Thyroid gland (tissue), 4 donors: Measurements from ENCODE around the gene FAM200B. TPM values are rescaled to one million over a fixed set of nuclear protein-coding genes. Genes with fewer than 3 reads are reported as not detected.

Experiments used
- DNase-seq, 2 donors: peaks; one replicate each; pipeline ENCODE4 v3.0.0-alpha.2; 2019
- H3K27ac ChIP-seq, 3 donors: fragments of 200-600 bp; sonication (generic); 1 replicate in 2 of 3; 2 replicates in 1 of 3; pipeline ENCODE4 v1.5.1; 2016 to 2019; ENCODE audit warnings: mild to moderate bottlenecking in 1 of 3, moderate library complexity in 1 of 3
- H3K27me3 ChIP-seq: fragments of 200-600 bp; sonication (generic); one replicate; pipeline ENCODE4 v1.5.1; 2019
- H3K36me3 ChIP-seq, 2 donors: fragments of 200-600 bp; sonication (generic); one replicate each; pipeline ENCODE4 v1.5.1; 2016 to 2019
- H3K4me1 ChIP-seq, 2 donors: fragments of 200-600 bp; sonication (generic); one replicate each; pipeline ENCODE4 v1.5.1; 2017 to 2019
- H3K4me3 ChIP-seq, 3 donors: fragments of 200-600 bp; sonication (generic); replicated peaks in 1 of 3; 1 replicate in 2 of 3; 2 replicates in 1 of 3; pipeline ENCODE4 v1.5.1; 2016; ENCODE audit warnings: mild to moderate bottlenecking in 1 of 3
- H3K9me3 ChIP-seq: fragments of 200-600 bp; sonication (generic); one replicate; pipeline ENCODE4 v1.5.1; 2017
- CTCF ChIP-seq, 6 experiments: fragments of 200-600 bp in 3 of 6; fragments of 450-650 bp in 3 of 6; sonication (generic) in 3 of 6; IDR thresholded peaks; one replicate each; pipeline ENCODE4 v1.5.1; 2016 to 2019; ENCODE audit warnings: antibody characterized with exemption in 6 of 6, mild to moderate bottlenecking in 2 of 6, inconsistent platforms in 1 of 6, moderate library complexity in 1 of 6
- POLR2A ChIP-seq, 2 donors: fragments of 450-650 bp; IDR thresholded peaks; one replicate each; pipeline ENCODE4 v1.6.1; 2017; ENCODE audit warnings: antibody characterized with exemption in 2 of 2, mild to moderate bottlenecking in 2 of 2, moderate library complexity in 1 of 2
- WGBS, 2 donors: methylation state at CpG; one replicate each; pipeline ENCODE4 v1.1.5; 2017; 5-methylcytosine and 5-hydroxymethylcytosine counted together
- intact Hi-C: fragments of 100-400 bp; cut with DNase I; formaldehyde crosslinking; loops from one replicate; pipeline ENCODE4 v1.15.1; 2023
- total RNA-seq, 4 donors: library from RNA; depleted of rRNA; stranded (reverse); fragments of >200 nt; gene quantifications; one replicate each; pipeline ENCODE4 v1.2.3, GENCODE V29; 2016

The FAM200B gene
- total RNA-seq, 4 donors from 2014 or later = 62.4 to 85.6 (median 73.2) TPM

DNA sequence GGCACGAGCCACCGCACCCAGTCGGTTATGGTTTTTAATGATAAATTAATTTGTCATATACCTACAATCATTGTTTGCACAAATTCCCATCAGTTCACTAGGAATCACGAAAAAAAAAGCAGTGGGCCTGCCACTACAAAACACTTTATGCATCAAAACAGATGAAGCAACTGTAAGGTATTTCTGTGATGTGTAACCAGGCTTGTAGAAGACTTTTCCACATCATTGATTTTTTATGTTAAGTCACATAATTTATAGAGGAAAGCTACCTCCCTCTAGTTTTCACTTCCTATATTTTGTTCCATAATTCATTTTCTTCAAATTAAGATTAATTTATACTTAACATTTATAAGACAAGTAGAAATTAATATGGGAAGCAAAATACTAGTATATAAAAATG, 6.7 kb upstream of the FAM200B start:
- H3K4me1 ChIP-seq = no peaks in the 10 kb centered on the region
- no peak overlapping the region for H3K4me3 ChIP-seq
- TF ChIP-seq POLR2A (IDR thresholded peaks at IDR 0.05) (no peak), CTCF (IDR thresholded peaks at IDR 0.05) (no peak)
- no peaks in the 10 kb centered on the region for H3K36me3 ChIP-seq
- H3K27me3 ChIP-seq = no peaks in the 10 kb centered on the region
- no peak overlapping the region for H3K27ac ChIP-seq
- 94 to 96% methylated on average over 4 of the region's 4 CpGs for WGBS, 2 donors
- no peaks in the 10 kb centered on the region for H3K9me3 ChIP-seq
- intact Hi-C loops = no loop called here
- no peak for DNase-seq

DNA sequence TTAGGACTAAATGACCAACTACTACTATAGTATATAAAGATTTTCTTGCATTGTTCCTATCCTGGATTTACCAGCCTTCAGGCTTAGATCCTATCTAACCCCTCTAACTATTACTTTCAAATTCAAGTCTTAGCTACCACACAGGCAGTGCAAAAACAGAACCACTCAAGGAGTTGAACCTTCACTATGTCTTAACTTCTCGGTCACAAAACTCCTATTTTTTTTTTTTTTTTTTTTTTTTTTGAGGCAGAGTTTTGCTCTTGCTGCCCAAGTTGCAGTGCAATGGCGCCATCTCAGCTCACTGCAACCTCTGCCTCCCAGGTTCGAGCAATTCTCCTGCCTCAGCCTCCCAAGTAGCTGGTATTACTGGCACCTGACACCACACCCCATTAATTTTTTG, 6.3 kb upstream of the FAM200B start:
- H3K4me3 ChIP-seq = no peak overlapping the region
- intact Hi-C loops = no loop called here

GRCh38 chr4:15676039-15676438, 5.6 kb upstream of the FAM200B start:
- peaks cover 0 to 1% of the 10 kb centered on the region in 2 donors for H3K4me1 ChIP-seq
- 94 to 98% methylated on average over 1 of the region's 1 CpG for WGBS, 2 donors
- no peaks in the 10 kb centered on the region for H3K36me3 ChIP-seq
- TF ChIP-seq CTCF (IDR thresholded peaks at IDR 0.05) (no peak), POLR2A (IDR thresholded peaks at IDR 0.05) (no peak)
- intact Hi-C loops = no loop called here
- no peak for DNase-seq
- no peak overlapping the region for H3K4me3 ChIP-seq
- H3K27ac ChIP-seq = no peak overlapping the region
- no peaks in the 10 kb centered on the region for H3K9me3 ChIP-seq
- H3K27me3 ChIP-seq = no peaks in the 10 kb centered on the region

More for the DNA sequence above, 6.3 kb upstream of the FAM200B start:
- Histone ChIP-seq H3K9me3 (no peaks in the 10 kb centered on the region), H3K27me3 (no peaks in the 10 kb centered on the region), H3K27ac (no peak overlapping the region), H3K4me1 (no peaks in the 10 kb centered on the region), H3K36me3 (no peaks in the 10 kb centered on the region)
- WGBS, 2 donors = 91 to 95% methylated on average over 3 of the region's 3 CpGs
- no peak for DNase-seq
- TF ChIP-seq POLR2A (IDR thresholded peaks at IDR 0.05) (no peak), CTCF (IDR thresholded peaks at IDR 0.05) (no peak)

- Histone ChIP-seq H3K36me3 (no peaks in the 10 kb centered on the region), H3K27ac (no peak overlapping the region), H3K27me3 (no peaks in the 10 kb centered on the region), H3K4me3 (no peak overlapping the region), H3K4me1 (peaks cover 0 to 4% of the 10 kb centered on the region in 2 donors), H3K9me3 (no peaks in the 10 kb centered on the region)
- TF ChIP-seq CTCF (IDR thresholded peaks at IDR 0.05) = no peak
- 96 to 98% methylated on average over 6 of the region's 6 CpGs for WGBS, 2 donors
- intact Hi-C loops = no loop called here
- DNase-seq = no peak
These were observed 4.7 kb upstream of the FAM200B start for GRCh38 chr4:15676899-15677298.

GRCh38 chr4:15677507-15677988, 4.1 kb upstream of the FAM200B start:
- peaks cover 0 to 4% of the 10 kb centered on the region in 2 donors for H3K4me1 ChIP-seq
- intact Hi-C loops = no loop called here
- no peaks in the 10 kb centered on the region for H3K27me3 ChIP-seq
- H3K36me3 ChIP-seq = no peaks in the 10 kb centered on the region
- no peak overlapping the region for H3K27ac ChIP-seq
- WGBS, 2 donors = 78 to 82% methylated on average over 2 of the region's 2 CpGs
- H3K9me3 ChIP-seq = no peaks in the 10 kb centered on the region
- no peak for TF ChIP-seq CTCF (IDR thresholded peaks at IDR 0.05)
- H3K4me3 ChIP-seq = no peak overlapping the region
- DNase-seq = no peak
